Skin of body (tissue), 3 donors: Measurements from ENCODE around the gene MSI2. TPM values are rescaled to one million over a fixed set of nuclear protein-coding genes. Genes with fewer than 3 reads are reported as not detected.

Source experiments
- DNase-seq: peaks from one replicate; lab custom pipeline; 2025; lab: John Stamatoyannopoulos, UW
- small RNA-seq: library from RNA; depleted of rRNA; stranded (forward); fragments of <200 nt; gene quantifications from one replicate; pipeline ENCODE3, GENCODE V24; 2014; ENCODE audit warnings: low replicate concordance
- total RNA-seq: library from RNA; depleted of rRNA; stranded (reverse); fragments of >200 nt; gene quantifications from one replicate; pipeline ENCODE4 v1.2.3, GENCODE V29; 2014

Gene MSI2
- total RNA-seq, 1 donor from 2014 or later, result 22.9 TPM

- DNase-seq, result no peak
Observed at GRCh38 chr17:57724729-57725125, 468.4 kb downstream of the MSI2 start.

- no peak for DNase-seq
Observed at GRCh38 chr17:57726213-57726790, 470.0 kb downstream of the MSI2 start.

DNA sequence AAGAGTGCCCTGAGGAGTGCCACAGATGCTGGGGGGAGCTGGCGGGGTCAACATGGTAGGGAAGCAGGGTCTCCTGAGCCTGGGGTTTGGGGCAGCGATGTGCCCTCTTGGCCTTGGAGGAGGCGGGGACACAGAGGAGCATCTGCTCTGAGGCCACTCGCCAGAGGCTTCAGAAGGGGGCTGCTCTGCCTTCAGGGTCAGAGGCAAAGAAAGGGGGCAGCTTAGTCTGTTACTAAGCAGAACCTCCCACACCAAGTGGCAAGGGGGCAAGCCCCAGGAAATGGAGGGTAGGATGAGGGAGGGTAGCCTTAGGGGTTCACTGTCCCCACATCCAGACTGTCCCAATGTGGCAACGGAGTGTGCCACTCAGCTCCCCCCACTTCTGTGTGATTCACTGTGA is 470.5 kb downstream of the MSI2 start:
- no peak for DNase-seq

DNA sequence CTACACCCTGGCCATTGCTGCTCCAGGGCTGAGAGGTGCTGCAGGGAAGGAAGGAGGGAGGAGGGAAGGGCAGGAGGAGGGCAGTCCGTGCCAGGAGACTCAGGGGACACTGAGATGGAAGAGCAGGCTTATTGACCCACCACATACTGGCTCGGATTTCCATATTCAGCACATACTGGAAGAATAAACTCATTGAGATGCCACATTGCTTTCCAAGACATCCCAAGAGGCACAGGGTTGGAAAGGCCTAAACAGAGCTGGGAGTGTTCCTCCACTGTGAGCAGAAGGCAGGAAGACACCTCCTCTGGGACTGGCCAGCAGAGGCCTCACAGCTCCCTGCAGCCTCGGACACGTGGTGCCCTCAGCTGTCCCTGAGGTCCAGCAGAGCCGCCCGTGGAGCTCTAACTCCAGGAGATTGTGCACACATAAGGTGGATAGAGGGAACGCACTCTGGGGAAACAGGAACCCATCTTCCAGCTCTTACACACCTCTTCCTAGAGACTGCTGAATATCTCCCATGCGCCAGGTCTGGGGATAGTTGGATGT is 471.4 kb downstream of the MSI2 start:
- DNase-seq, result no peak

DNA sequence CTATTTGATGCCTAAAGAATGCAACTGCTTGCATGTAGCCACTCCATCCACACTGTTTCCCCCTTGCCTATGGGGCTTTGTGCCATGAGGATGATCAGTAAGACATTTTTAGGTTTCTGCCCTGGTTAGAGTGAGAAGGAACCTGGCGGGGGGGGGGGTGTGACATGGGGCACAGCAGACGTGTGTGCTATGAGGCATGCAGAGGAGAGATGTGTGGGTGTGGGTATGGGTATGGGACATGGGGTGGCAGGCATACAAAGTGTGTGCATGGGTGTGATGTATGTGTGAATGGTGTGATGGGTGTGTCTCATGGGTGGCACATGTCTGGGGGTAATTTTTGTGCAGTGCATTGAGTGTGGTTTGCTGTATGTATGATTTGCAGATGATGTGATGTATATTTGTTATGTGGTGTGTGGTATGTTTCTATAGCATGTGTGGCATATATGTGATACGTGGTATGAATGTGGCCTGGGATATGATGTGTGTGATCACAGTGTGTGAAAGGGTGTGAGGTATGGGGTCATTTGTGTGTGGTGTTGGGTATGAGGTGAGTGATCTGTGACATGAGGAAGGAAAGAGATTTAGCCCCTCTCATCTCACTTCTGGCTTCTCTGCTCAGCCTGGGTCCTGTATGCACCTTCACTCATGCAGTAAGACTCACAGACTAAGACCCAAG is 473.8 kb downstream of the MSI2 start:
- no peak for DNase-seq

DNA sequence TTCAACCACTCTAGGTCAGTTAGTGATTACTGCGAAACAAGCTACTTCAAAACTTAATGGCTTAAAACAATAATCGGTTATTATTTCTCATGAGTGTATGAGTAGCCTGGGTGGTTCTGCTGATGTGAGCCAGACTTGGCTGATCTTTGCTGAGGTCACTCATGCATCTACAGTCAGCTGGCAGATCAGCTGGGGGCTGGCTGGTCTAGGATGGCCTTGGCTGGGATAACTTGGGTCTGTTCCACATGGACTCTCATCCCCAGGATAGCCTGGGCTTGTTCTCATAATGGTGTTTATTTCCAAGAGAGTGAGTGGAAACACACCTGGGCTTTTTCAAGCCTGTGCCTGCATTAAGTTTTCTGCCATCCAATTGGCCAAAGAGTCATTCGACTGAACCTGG is 475.7 kb downstream of the MSI2 start:
- DNase-seq, result no peak

- no peak for DNase-seq
Observed at GRCh38 chr17:57733085-57733484, 476.8 kb downstream of the MSI2 start.

Small RNAs within 50 kb of the gene (small RNA-seq; reads per million reads assigned to genes)
- not detected for gene RN7SL449P
- gene RNU7-134P, result not detected

Other genes starting within 250 kb of the MSI2 start
- 28.7 TPM for gene AKAP1, start 171.3 kb upstream of the MSI2 start, total RNA-seq